GM18951 (cell line): ENCODE measurements around the gene PPP1R36.
"Not testable (repeated sequence)": the region's sequence is repeated elsewhere in the genome, so short reads cannot be mapped to it uniquely, and the experiment has no call there.

Source experiments
- POLR2A ChIP-seq: IDR thresholded peaks from 4 replicates; pipeline ENCODE4 v1.6.1; 2011; ENCODE audit warnings: mild to moderate bottlenecking; ENCODE audit not compliant: insufficient read length, insufficient read depth; ENCODE audit errors: extremely low read depth
- in situ Hi-C: fragments of 300-500 bp; cut with MboI; formaldehyde crosslinking; loops from one replicate; pipeline ENCODE4 v1.12.0; 2022; ENCODE audit warnings: low sequenced_read_pairs, mixed read lengths, inconsistent platforms; ENCODE audit not compliant: unreplicated experiment

PPP1R36 gene

GRCh38 chr14:64602826-64603225, 53.1 kb downstream of the PPP1R36 start:
- in situ Hi-C loops = no loop called here
- TF ChIP-seq POLR2A = no peak

GRCh38 chr14:64604001-64604400, 54.2 kb downstream of the PPP1R36 start:
- in situ Hi-C loops = no loop called here
- no peak for TF ChIP-seq POLR2A

GRCh38 chr14:64604881-64605280, 55.1 kb downstream of the PPP1R36 start:
- in situ Hi-C loops = no loop called here

GRCh38 chr14:64605926-64606685, 56.3 kb downstream of the PPP1R36 start:
- in situ Hi-C loops = no loop called here
- no peak for TF ChIP-seq POLR2A

More at GRCh38 chr14:64604881-64605280, 55.1 kb downstream of the PPP1R36 start:
- TF ChIP-seq POLR2A = no peak

- in situ Hi-C loops = no loop called here
- no peak for TF ChIP-seq POLR2A
Measured at GRCh38 chr14:64610049-64610746, 60.4 kb downstream of the PPP1R36 start.

- TF ChIP-seq POLR2A = no peak
- in situ Hi-C loops = no loop called here
Measured at GRCh38 chr14:64611358-64612020, 61.7 kb downstream of the PPP1R36 start.

GRCh38 chr14:64612021-64612380, 62.2 kb downstream of the PPP1R36 start:
- in situ Hi-C loops = no loop called here

GRCh38 chr14:64612971-64613666, 63.4 kb downstream of the PPP1R36 start:
- in situ Hi-C loops = no loop called here
- TF ChIP-seq POLR2A = no peak

More at GRCh38 chr14:64612021-64612380, 62.2 kb downstream of the PPP1R36 start:
- TF ChIP-seq POLR2A = no peak

GRCh38 chr14:64614166-64614565, 64.4 kb downstream of the PPP1R36 start:
- in situ Hi-C loops = no loop called here
- no peak for TF ChIP-seq POLR2A

GRCh38 chr14:64614805-64615391, 65.1 kb downstream of the PPP1R36 start:
- no peak for TF ChIP-seq POLR2A

GRCh38 chr14:64617872-64618408, 68.2 kb downstream of the PPP1R36 start:
- in situ Hi-C loops = not testable (repeated sequence)

More at GRCh38 chr14:64614805-64615391, 65.1 kb downstream of the PPP1R36 start:
- in situ Hi-C loops = no loop called here

GRCh38 chr14:64620910-64621309, 71.1 kb downstream of the PPP1R36 start:
- in situ Hi-C loops = no loop called here
- no peak for TF ChIP-seq POLR2A
